AG10803 (cell line): ENCODE results near the gene GABPB1.
A peak's percentile ranks its signal among the peaks of the same experiment; 100 is the strongest.

Experiments used
- DNase-seq: peaks from one replicate; pipeline ENCODE4 v3.0.0; 2010; ENCODE audit warnings: low read depth
- H3K4me3 ChIP-seq: 2 replicates; pipeline ENCODE4 v1.5.1; 2011; ENCODE audit warnings: mild to moderate bottlenecking, low read length, control low read depth
- TF ChIP-seq, protein P1 (sequence below): conservative IDR thresholded peaks from 2 replicates; pipeline ENCODE4 v1.5.1; 2011; ENCODE audit warnings: mild to moderate bottlenecking, low read length, control low read depth, inconsistent platforms

GABPB1 gene

DNA sequence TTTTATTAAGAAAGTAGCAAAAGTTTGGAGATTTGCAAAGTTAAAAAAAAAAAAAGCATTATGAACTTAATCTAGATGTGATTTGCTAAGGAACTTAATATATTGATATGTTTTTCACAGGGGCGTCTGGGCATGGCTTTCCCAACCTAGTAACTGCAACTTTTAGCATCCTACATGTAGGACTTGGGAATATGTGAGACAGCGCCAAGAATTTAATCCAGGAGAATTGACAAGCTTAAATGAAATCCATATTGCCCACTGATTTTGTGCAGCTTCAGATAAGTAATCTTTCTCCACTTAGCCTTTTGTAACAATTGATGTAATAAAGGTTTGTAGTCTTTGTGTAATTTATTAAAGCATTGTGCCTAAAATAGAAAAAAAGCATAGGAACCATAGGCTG, 982 bp upstream of the GABPB1 start:
- TF ChIP-seq, protein P1, sequence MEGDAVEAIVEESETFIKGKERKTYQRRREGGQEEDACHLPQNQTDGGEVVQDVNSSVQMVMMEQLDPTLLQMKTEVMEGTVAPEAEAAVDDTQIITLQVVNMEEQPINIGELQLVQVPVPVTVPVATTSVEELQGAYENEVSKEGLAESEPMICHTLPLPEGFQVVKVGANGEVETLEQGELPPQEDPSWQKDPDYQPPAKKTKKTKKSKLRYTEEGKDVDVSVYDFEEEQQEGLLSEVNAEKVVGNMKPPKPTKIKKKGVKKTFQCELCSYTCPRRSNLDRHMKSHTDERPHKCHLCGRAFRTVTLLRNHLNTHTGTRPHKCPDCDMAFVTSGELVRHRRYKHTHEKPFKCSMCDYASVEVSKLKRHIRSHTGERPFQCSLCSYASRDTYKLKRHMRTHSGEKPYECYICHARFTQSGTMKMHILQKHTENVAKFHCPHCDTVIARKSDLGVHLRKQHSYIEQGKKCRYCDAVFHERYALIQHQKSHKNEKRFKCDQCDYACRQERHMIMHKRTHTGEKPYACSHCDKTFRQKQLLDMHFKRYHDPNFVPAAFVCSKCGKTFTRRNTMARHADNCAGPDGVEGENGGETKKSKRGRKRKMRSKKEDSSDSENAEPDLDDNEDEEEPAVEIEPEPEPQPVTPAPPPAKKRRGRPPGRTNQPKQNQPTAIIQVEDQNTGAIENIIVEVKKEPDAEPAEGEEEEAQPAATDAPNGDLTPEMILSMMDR, result no peak
- peak; percentile 40 for DNase-seq
- H3K4me3 ChIP-seq, result peak overlapping the region; percentile 92

DNA sequence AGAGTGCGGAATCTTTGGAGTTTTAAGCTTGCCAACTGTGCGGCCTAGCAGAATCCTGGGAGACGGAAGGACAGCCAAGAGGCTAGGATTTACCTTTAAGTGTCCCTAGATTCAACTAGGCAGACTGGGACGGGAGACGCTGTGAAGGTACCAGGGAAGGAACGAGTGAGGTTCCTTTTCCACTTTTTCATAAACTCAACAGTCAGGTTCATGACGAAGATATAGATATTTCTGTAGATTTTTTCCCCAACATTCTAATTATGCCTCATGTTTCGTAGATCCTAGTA, 564 bp upstream of the GABPB1 start:
- DNase-seq, result no peak
- peak overlapping the region; percentile 92 for H3K4me3 ChIP-seq
- TF ChIP-seq, protein P1, result no peak

DNA sequence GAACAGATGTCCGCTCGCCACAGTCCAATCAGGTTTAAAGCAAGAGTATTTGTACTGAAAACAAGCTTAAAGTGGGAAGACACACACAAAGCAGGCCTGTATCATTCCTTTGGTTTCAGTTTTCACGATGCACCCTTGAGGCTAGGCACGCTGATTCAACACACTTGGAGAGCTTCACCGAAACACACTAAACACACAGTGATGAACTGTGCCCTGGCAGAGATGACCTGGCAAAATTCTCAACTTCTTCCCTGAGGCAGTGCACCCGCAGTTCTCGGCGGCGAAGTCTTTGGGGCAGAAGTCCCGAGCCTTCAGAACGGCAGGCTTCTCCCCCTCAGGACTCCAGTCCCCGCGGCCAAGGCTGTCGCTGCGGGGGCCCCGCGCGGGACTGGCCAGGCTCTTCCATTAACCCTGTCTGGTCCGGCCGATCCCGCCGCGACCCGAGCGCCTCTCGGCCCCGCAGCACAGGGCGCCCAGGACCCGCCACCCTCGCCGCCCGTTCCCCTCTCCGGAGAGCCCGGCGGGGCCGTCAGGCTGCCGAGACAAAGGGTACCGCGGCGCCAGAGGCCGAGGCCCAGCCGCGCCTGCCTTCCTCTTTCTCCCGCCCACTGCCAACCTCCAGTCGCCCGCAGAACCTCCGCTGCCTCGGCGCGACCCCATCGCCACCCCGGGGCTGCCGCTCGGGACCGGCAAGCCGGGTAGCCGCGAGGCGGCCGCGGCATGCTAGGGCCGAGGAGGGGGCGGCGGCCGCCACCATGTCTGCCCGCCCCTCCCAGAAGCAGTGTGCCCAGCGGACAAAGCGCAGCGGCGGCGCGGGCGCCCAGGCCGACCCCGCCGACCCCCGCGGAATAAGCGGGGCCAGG, 792 bp downstream of the GABPB1 start:
- peak overlapping the region; percentile 92 for H3K4me3 ChIP-seq
- TF ChIP-seq, protein P1, result no peak
- DNase-seq, result peak; percentile 90

GRCh38 chr15:50353251-50353974, 1.6 kb downstream of the GABPB1 start:
- DNase-seq, result peak; percentile 94
- H3K4me3 ChIP-seq, result peak overlapping the region; percentile 92
- TF ChIP-seq, protein P1, result no peak

- no peak for DNase-seq
- no peak overlapping the region for H3K4me3 ChIP-seq
- TF ChIP-seq, protein P1, result no peak
Observed at GRCh38 chr15:50350621-50351020, 4.4 kb downstream of the GABPB1 start.

DNA sequence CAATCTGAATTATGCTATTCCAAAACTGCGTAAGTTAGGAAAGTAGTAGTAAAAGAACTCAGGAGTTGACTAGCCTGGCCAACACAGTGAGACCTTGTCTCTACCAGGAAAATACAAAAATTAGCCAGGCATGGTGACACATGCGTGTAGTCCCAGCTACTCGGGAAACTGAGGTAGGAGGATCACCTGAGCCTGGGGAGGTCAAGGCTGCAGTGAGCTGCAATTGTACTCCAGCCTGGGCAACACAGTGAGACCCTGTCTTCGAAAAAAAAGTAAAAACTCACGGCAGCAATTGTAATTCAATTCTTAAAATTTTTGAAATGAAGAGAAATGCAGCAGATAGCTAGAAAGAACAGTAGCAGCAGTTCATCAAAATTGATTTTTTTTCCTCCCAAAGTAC, 9.7 kb downstream of the GABPB1 start:
- no peak overlapping the region for H3K4me3 ChIP-seq
- TF ChIP-seq, protein P1, result no peak
- DNase-seq, result no peak

GRCh38 chr15:50344006-50344464, 11.0 kb downstream of the GABPB1 start:
- TF ChIP-seq, protein P1, result no peak
- DNase-seq, result no peak
- H3K4me3 ChIP-seq, result no peak overlapping the region
